Fibroblast of mammary gland (primary cell): Measurements from ENCODE around the gene RASSF1.

Source experiments
- DNase-seq: peaks from one replicate; pipeline ENCODE4 v3.0.0-alpha.2; 2010; ENCODE audit warnings: low read depth
- H3K4me3 ChIP-seq: 2 replicates; pipeline ENCODE4 v1.5.1; 2011; ENCODE audit warnings: low read depth, mild to moderate bottlenecking, low read length, moderate library complexity; ENCODE audit not compliant: control insufficient read depth
- CTCF ChIP-seq: conservative IDR thresholded peaks from 2 replicates; pipeline ENCODE4 v1.5.1; 2011; ENCODE audit warnings: low read depth, low read length, inconsistent platforms; ENCODE audit not compliant: control insufficient read depth, insufficient read depth

RASSF1 gene

GRCh38 chr3:50302095-50303012, 38.3 kb downstream of the RASSF1 start:
- H3K4me3 ChIP-seq: no peak overlapping the region
- TF ChIP-seq CTCF: no peak
- no peak for DNase-seq

GRCh38 chr3:50300681-50301254, 39.9 kb downstream of the RASSF1 start:
- no peak overlapping the region for H3K4me3 ChIP-seq
- DNase-seq: no peak
- TF ChIP-seq CTCF: no peak

DNA sequence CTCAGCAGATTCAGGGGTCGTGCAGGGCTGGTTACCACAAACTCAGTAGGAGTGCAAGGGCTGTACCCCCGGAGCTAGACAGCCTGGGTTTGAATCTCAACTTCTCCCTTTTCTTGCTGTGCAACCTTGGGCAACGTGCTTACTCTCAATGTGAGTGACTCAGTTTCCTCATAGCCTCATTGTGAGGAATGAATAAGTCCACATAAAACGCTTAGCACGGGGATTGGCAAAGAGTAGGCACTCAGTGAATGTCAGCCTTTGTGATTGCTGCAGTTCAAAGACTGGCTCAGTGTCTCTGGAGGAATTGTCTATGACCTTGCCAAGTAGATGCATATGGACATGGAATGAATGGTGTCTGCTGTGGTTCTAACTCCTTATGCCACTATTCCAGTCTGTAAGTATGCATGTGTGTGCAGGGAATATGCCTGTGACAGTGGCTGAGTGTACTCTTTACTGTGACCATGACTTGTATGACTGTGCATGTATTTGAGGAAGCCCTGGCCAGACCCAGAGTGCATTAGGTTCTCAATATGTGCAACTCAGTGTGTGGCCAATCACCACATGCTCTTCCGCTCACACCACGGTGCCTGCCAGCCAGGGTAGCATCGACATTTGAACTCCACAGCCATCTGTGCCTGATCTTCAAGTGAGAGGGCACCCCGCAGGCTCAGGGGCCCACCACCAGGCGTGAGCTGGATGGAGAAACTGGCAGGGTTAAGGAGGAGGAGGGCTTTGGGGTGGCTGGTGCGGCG, 40.5 kb downstream of the RASSF1 start:
- peak overlapping the region; percentile 51 for H3K4me3 ChIP-seq
- TF ChIP-seq CTCF: no peak
- DNase-seq: peak; percentile 80

GRCh38 chr3:50299638-50299928, 41.1 kb downstream of the RASSF1 start:
- no peak for TF ChIP-seq CTCF
- DNase-seq: no peak
- peak overlapping the region; percentile 51 for H3K4me3 ChIP-seq

GRCh38 chr3:50298836-50299637, 41.6 kb downstream of the RASSF1 start, which contains the start of the genes HYAL3 and NAA80:
TSS of gene HYAL3 (minus strand) at chr3:50299405. CDS start at chr3:50295602, 3,803 bp downstream.
TSS of gene NAA80 (minus strand) at chr3:50299405. CDS start at chr3:50297463, 1,942 bp downstream.
- TF ChIP-seq CTCF: peak; percentile 0

More at GRCh38 chr3:50298836-50299637, 41.6 kb downstream of the RASSF1 start, which contains the start of the genes HYAL3 and NAA80:
- DNase-seq: peak; percentile 99
- H3K4me3 ChIP-seq: peak within 1 kb of the TSS; percentile 86
